Stimulated activated CD4-positive, alpha-beta T cell treated with anti-CD3 and anti-CD28 coated beads, Interleukin-2, amount 100 ng/mL, for 24 hours (primary cell): Measurements from ENCODE around the gene NPL.

Experiments
- DNase-seq, 2 donors: peaks; one replicate each; pipeline ENCODE4 v3.0.0-alpha.2; 2020

The NPL gene

DNA sequence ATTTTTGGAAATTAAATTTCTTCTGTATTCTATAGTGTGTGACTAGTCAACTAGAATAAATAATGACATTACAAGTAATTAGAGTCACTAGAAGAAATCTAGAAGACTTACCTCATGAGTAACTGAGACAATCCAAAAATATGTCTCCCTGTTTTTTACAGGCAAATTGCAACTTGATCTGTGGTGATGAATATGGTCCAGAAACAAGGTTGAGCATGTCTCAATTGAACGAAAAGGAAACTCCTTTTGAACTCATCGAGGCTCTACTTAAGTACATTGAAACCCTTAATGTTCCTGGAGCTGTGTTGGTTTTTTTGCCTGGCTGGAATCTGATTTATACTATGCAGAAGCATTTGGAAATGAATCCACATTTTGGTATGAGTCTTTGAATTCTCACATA, 86.3 kb downstream of the NPL start:
- DNase-seq, result no peak

GRCh38 chr1:182877331-182877730, 87.8 kb downstream of the NPL start:
- no peak for DNase-seq

GRCh38 chr1:182877842-182878241, 88.3 kb downstream of the NPL start:
- DNase-seq, result peak in 1 of 2 donors; percentile 37
